GM13977 (cell line): ENCODE results near the gene FETUB.

ENCODE experiments used
- DNase-seq: peaks from one replicate; pipeline ENCODE4 v3.0.0; 2012; ENCODE audit warnings: low spot score
- in situ Hi-C: fragments of 300-500 bp; cut with MboI; formaldehyde crosslinking; loops from one replicate; pipeline ENCODE4 v1.12.0; 2022; ENCODE audit warnings: low sequenced_read_pairs, low pct_unique_long_range_greater_than_20kb, mixed read lengths, inconsistent platforms; ENCODE audit not compliant: unreplicated experiment
- TF ChIP-seq, protein P1 (sequence below): IDR thresholded peaks from 2 replicates; pipeline ENCODE4 v1.5.1; 2012; ENCODE audit warnings: mild to moderate bottlenecking, control low read depth; ENCODE audit not compliant: insufficient read depth; ENCODE audit errors: extremely low read depth, missing control alignments

FETUB gene

DNA sequence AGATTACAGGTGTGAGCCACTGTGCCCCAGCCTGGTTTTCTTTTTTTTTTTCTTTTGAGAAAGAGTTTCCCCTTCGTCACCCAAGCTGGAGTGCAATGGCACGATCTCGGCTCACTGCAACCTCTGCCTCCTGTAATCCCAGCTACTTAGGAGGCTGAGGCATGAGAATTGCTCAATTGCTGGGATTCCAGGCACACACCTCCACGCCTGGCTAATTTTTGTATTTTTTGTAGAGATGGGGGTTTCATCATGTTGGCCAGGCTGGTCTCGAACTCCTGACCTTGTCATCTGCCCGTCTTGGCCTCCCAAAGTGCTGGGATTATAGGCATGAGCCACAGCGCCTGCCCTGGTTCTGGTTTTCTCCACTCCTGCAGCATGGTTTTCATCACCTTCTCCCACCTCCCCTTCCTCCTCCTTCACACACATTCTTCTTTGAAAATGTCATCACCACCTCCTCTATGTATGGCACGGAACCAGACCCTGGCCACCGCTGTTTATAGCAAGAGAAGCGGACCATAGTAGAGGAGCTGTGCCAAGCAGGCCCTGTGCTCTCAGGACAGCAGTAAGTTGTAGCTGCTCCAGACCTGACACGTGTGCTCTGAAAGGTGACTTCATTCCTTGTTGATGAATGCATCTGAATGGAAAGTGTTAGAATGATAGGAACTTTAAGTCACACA, 42.0 kb upstream of the FETUB start:
- in situ Hi-C loops, result no loop called here
- TF ChIP-seq, protein P1, sequence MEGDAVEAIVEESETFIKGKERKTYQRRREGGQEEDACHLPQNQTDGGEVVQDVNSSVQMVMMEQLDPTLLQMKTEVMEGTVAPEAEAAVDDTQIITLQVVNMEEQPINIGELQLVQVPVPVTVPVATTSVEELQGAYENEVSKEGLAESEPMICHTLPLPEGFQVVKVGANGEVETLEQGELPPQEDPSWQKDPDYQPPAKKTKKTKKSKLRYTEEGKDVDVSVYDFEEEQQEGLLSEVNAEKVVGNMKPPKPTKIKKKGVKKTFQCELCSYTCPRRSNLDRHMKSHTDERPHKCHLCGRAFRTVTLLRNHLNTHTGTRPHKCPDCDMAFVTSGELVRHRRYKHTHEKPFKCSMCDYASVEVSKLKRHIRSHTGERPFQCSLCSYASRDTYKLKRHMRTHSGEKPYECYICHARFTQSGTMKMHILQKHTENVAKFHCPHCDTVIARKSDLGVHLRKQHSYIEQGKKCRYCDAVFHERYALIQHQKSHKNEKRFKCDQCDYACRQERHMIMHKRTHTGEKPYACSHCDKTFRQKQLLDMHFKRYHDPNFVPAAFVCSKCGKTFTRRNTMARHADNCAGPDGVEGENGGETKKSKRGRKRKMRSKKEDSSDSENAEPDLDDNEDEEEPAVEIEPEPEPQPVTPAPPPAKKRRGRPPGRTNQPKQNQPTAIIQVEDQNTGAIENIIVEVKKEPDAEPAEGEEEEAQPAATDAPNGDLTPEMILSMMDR, result no peak
- no peak for DNase-seq

- DNase-seq, result no peak
- TF ChIP-seq, protein P1, result no peak
- in situ Hi-C loops, result no loop called here
Observed at GRCh38 chr3:186598794-186599141, 41.4 kb upstream of the FETUB start.

GRCh38 chr3:186599142-186599784, 40.9 kb upstream of the FETUB start:
- TF ChIP-seq, protein P1, result no peak
- in situ Hi-C loops, result no loop called here
- DNase-seq, result no peak

- TF ChIP-seq, protein P1, result no peak
- no peak for DNase-seq
- in situ Hi-C loops, result no loop called here
Observed at GRCh38 chr3:186599785-186600166, 40.4 kb upstream of the FETUB start.

GRCh38 chr3:186600896-186601295, 39.3 kb upstream of the FETUB start:
- in situ Hi-C loops, result no loop called here
- TF ChIP-seq, protein P1, result no peak
- no peak for DNase-seq

GRCh38 chr3:186603159-186603558, 37.0 kb upstream of the FETUB start:
- DNase-seq, result no peak
- in situ Hi-C loops, result no loop called here
- TF ChIP-seq, protein P1, result no peak

DNA sequence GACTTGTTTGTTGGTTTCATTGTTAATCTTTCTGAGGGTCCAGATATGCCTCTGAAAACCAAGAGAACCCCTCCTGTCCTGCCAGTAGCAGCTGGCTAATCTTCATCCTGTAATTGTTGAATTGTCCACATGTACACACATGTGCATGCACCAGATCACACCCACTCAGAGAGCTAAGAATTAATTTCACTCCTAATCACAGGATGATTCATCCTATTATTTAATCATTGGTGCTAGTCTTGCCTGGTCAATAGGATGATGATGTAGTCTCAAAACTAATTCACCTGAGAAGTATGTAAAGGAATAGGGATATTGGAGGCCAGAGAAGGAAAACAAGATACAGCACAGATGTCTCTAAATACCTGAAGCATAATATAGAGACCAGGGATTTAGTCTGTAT, 35.1 kb upstream of the FETUB start:
- in situ Hi-C loops, result no loop called here
- TF ChIP-seq, protein P1, result no peak
- DNase-seq, result no peak
